ENCODE results near the gene FKBP2.

FKBP2 gene

GRCh38 chr11:64229090-64229743 lies 11.7 kb upstream of the FKBP2 start:
- no peak overlapping the region for H3K9ac ChIP-seq (ENCODE audit: insufficient read length)
- no peak overlapping the region for H3K27ac ChIP-seq
- no peak overlapping the region for H3K4me3 ChIP-seq
- H3K36me3 ChIP-seq (ENCODE audit: insufficient read depth, low read length), result no peaks in the 10 kb centered on the region
- DNase-seq (ENCODE audit: low read depth, low spot score), result no peak
- no peaks in the 10 kb centered on the region for H3K9me3 ChIP-seq (ENCODE audit: low read depth, low read length)
- no peak for TF ChIP-seq EZH2 (IDR thresholded peaks at IDR 0.05)
- TF ChIP-seq FOXP2 (optimal IDR thresholded peaks at IDR 0.05; ENCODE audit: control extremely low read depth, extremely low read length, insufficient read depth), result no peak
- TF ChIP-seq POLR2AphosphoS5 (IDR thresholded peaks at IDR 0.05; ENCODE audit: borderline replicate concordance, low read depth, low read length), result no peak

GRCh38 chr11:64229744-64230170 lies 11.1 kb upstream of the FKBP2 start:
- H3K27ac ChIP-seq, result peak overlapping the region; percentile 50; the same call in 1 of the 2 replicates
- no peaks in the 10 kb centered on the region for H3K36me3 ChIP-seq (ENCODE audit: insufficient read depth, low read length)
- H3K9ac ChIP-seq (ENCODE audit: insufficient read length), result peak overlapping the region; percentile 71
- H3K9me3 ChIP-seq (ENCODE audit: low read depth, low read length), result no peaks in the 10 kb centered on the region
- TF ChIP-seq EZH2 (IDR thresholded peaks at IDR 0.05) (no peak), FOXP2 (optimal IDR thresholded peaks at IDR 0.05; ENCODE audit: control extremely low read depth, extremely low read length, insufficient read depth) (no peak), POLR2AphosphoS5 (IDR thresholded peaks at IDR 0.05; ENCODE audit: borderline replicate concordance, low read depth, low read length) (no peak)
- H3K4me3 ChIP-seq, result peak overlapping the region; percentile 94
- no peak for DNase-seq (ENCODE audit: low read depth, low spot score)

- H3K4me3 ChIP-seq, result peak within 1 kb of the TSS; percentile 94
- H3K9ac ChIP-seq (ENCODE audit: insufficient read length), result peak within 1 kb of the TSS; percentile 71
- H3K36me3 ChIP-seq (ENCODE audit: insufficient read depth, low read length), result no peaks in the 10 kb centered on the region
- H3K9me3 ChIP-seq (ENCODE audit: low read depth, low read length), result no peaks in the 10 kb centered on the region
- H3K27ac ChIP-seq, result peak within 1 kb of the TSS; percentile 50; the same call in 1 of the 2 replicates
- peak; percentile 47 for DNase-seq (ENCODE audit: low read depth, low spot score)
- TF ChIP-seq EZH2 (IDR thresholded peaks at IDR 0.05) (no peak), POLR2AphosphoS5 (IDR thresholded peaks at IDR 0.05; ENCODE audit: borderline replicate concordance, low read depth, low read length) (peak; percentile 78)
These were observed 10.5 kb upstream of the FKBP2 start, which contains the start of gene DNAJC4 for GRCh38 chr11:64230171-64230984. Gene DNAJC4 (plus strand): TSS chr11:64230548. CDS start chr11:64230855, 307 bp downstream.

- no peaks in the 10 kb centered on the region for H3K36me3 ChIP-seq (ENCODE audit: insufficient read depth, low read length)
- TF ChIP-seq POLR2AphosphoS5 (IDR thresholded peaks at IDR 0.05; ENCODE audit: borderline replicate concordance, low read depth, low read length), result no peak
- H3K9ac ChIP-seq (ENCODE audit: insufficient read length), result peak overlapping the region; percentile 71
- H3K27ac ChIP-seq, result 0 out of 2 replicates have a peak overlapping the region, but pooled peaks have one; percentile 50
- no peaks in the 10 kb centered on the region for H3K9me3 ChIP-seq (ENCODE audit: low read depth, low read length)
- DNase-seq (ENCODE audit: low read depth, low spot score), result no peak
- peak overlapping the region; percentile 94 for H3K4me3 ChIP-seq
These were observed 9.9 kb upstream of the FKBP2 start for GRCh38 chr11:64230985-64231365.

- DNase-seq (ENCODE audit: low read depth, low spot score), result no peak
- H3K4me3 ChIP-seq, result no peak overlapping the region
- H3K9me3 ChIP-seq (ENCODE audit: low read depth, low read length), result no peaks in the 10 kb centered on the region
- H3K9ac ChIP-seq (ENCODE audit: insufficient read length), result no peak overlapping the region
- no peak for TF ChIP-seq EZH2 (IDR thresholded peaks at IDR 0.05)
- no peak for TF ChIP-seq POLR2AphosphoS5 (IDR thresholded peaks at IDR 0.05; ENCODE audit: borderline replicate concordance, low read depth, low read length)
- TF ChIP-seq FOXP2 (optimal IDR thresholded peaks at IDR 0.05; ENCODE audit: control extremely low read depth, extremely low read length, insufficient read depth), result no peak
- no peaks in the 10 kb centered on the region for H3K36me3 ChIP-seq (ENCODE audit: insufficient read depth, low read length)
- no peak overlapping the region for H3K27ac ChIP-seq
These were observed 9.3 kb upstream of the FKBP2 start for GRCh38 chr11:64231546-64231945.

- no peak overlapping the region; the same call in 1 of the 2 replicates for H3K27ac ChIP-seq
- no peaks in the 10 kb centered on the region for H3K9me3 ChIP-seq (ENCODE audit: low read depth, low read length)
- no peak for DNase-seq (ENCODE audit: low read depth, low spot score)
- H3K9ac ChIP-seq (ENCODE audit: insufficient read length), result no peak overlapping the region
- TF ChIP-seq FOXP2 (optimal IDR thresholded peaks at IDR 0.05; ENCODE audit: control extremely low read depth, extremely low read length, insufficient read depth) (no peak), EZH2 (IDR thresholded peaks at IDR 0.05) (no peak), POLR2AphosphoS5 (IDR thresholded peaks at IDR 0.05; ENCODE audit: borderline replicate concordance, low read depth, low read length) (no peak)
- peaks cover 2% of the 10 kb centered on the region; the same call in 1 of the 2 replicates for H3K36me3 ChIP-seq (ENCODE audit: insufficient read depth, low read length)
- no peak overlapping the region for H3K4me3 ChIP-seq
These were observed 8.5 kb upstream of the FKBP2 start for GRCh38 chr11:64232182-64232966.

GRCh38 chr11:64232967-64233315 lies 8.0 kb upstream of the FKBP2 start:
- H3K9ac ChIP-seq (ENCODE audit: insufficient read length), result no peak overlapping the region
- no peaks in the 10 kb centered on the region for H3K9me3 ChIP-seq (ENCODE audit: low read depth, low read length)
- TF ChIP-seq EZH2 (IDR thresholded peaks at IDR 0.05), result no peak
- TF ChIP-seq POLR2AphosphoS5 (IDR thresholded peaks at IDR 0.05; ENCODE audit: borderline replicate concordance, low read depth, low read length), result no peak
- TF ChIP-seq FOXP2 (optimal IDR thresholded peaks at IDR 0.05; ENCODE audit: control extremely low read depth, extremely low read length, insufficient read depth), result no peak
- H3K27ac ChIP-seq, result no peak overlapping the region; the same call in 1 of the 2 replicates
- H3K36me3 ChIP-seq (ENCODE audit: insufficient read depth, low read length), result peaks cover 5% of the 10 kb centered on the region; the same call in 1 of the 2 replicates
- no peak for DNase-seq (ENCODE audit: low read depth, low spot score)
- no peak overlapping the region for H3K4me3 ChIP-seq

Data from SK-N-MC (cell line).